OCI-LY3 (cell line): Measurements from ENCODE around the gene MYO15B.

ENCODE experiments used
- H2AFZ ChIP-seq: fragments of 200-600, 300-600 bp; shearing (Covaris generic); 2 replicates; pipeline ENCODE4 v1.6.0; 2014; ENCODE audit warnings: antibody characterized with exemption, low read depth, low read length
- H3K27ac ChIP-seq: fragments of 200-600, 300-600 bp; sonication (generic); 2 replicates; pipeline ENCODE4 v1.5.1; 2014; ENCODE audit warnings: mild to moderate bottlenecking, low read length, moderate library complexity, mixed read lengths
- H3K27me3 ChIP-seq: fragments of 200-600, 300-600 bp; sonication (generic); 2 replicates; pipeline ENCODE4 v1.6.1; 2014; ENCODE audit warnings: low read depth, low read length, mixed read lengths
- H3K36me3 ChIP-seq: fragments of 200-600, 300-600 bp; sonication (generic); replicated peaks from 2 replicates; pipeline ENCODE3; 2014; ENCODE audit warnings: low read depth, low read length, mixed read lengths
- H3K4me1 ChIP-seq: fragments of 300-600, 200-600 bp; sonication (generic); 2 replicates; pipeline ENCODE4 v1.6.1; 2014; ENCODE audit warnings: low read length, mixed read lengths
- H3K4me2 ChIP-seq: fragments of 200-600, 300-600 bp; sonication (generic); 2 replicates; pipeline ENCODE4 v1.6.1; 2014; ENCODE audit warnings: low read length, mixed read lengths
- H3K4me3 ChIP-seq: fragments of 300-600, 200-600 bp; sonication (generic); 2 replicates; pipeline ENCODE4 v1.5.1; 2014; ENCODE audit warnings: antibody characterized with exemption, mild to moderate bottlenecking, low read length, moderate library complexity
- H3K79me2 ChIP-seq: fragments of 300-600, 200-600 bp; shearing (Covaris generic); 2 replicates; pipeline ENCODE4 v1.6.1; 2014; ENCODE audit warnings: mild to moderate bottlenecking, low read length, mixed read lengths
- H3K9ac ChIP-seq: fragments of 300-600, 200-600 bp; shearing (Covaris generic); 2 replicates; pipeline ENCODE4 v1.6.0; 2014; ENCODE audit warnings: mild to moderate bottlenecking, low read length, moderate library complexity
- H3K9me3 ChIP-seq: fragments of 200-600, 300-600 bp; shearing (Covaris generic); 2 replicates; pipeline ENCODE4 v1.6.1; 2014; ENCODE audit warnings: low read length, mixed read lengths; ENCODE audit not compliant: insufficient read depth
- H4K20me1 ChIP-seq: fragments of 200-600, 300-600 bp; sonication (generic); 2 replicates; pipeline ENCODE4 v1.6.1; 2016; ENCODE audit warnings: low read length, mixed read lengths; ENCODE audit not compliant: insufficient read depth
- EZH2phosphoT487 ChIP-seq: fragments of 200-600 bp; shearing (Covaris generic); IDR thresholded peaks from 2 replicates; pipeline ENCODE4 v1.6.1; 2018; ENCODE audit warnings: antibody characterized with exemption, mixed run types, low read depth
- TF ChIP-seq, protein P1 (sequence below): fragments of 200-600, 300-600 bp; sonication (generic); IDR thresholded peaks from 2 replicates; pipeline ENCODE4 v1.5.1; 2014; ENCODE audit warnings: antibody characterized with exemption, low read length, low read depth

MYO15B gene

DNA sequence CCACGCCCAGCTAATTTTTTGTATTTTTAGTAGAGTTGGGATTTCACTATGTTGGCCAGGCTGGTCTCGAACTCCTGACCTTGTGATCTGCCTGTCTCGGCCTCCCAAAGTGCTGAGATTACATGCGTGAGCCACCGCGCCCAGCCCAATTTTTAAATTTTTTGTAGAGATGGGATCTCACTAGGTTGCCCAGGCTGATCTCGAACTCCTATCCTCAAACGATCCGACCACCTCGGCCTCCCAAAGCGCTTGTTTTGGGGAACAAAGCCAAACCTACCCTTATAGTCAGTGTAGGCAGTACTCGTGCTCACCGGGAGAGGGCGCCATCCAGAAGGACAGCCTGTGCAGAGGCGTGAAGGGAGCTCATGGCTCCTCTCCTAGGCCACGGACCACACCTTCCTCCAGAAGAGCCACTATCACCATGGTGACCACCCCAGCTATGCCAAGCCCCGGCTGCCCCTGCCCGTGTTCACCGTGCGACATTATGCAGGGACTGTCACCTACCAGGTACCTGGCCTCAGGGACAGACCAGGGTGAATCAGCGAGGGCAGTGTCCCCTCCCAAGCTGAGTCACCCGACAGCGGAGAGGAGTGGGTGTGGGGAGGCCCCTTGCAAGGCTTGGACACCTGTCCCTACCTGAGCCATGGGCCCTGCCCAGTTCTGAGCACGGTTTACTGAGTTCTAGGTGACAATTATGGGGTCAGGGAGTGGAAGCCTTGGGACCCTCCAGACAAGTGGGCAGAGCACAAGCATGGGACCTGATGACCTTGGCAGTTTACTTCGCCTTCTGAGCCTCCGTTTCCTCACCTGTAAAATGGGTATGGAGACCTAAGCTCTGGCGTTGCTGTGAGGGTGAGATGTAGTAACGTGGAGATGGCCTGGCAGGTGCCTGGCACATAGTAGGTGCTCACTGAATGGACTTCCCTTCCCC lies 13.7 kb downstream of the MYO15B start:
- H2AFZ ChIP-seq: no peak overlapping the region

DNA sequence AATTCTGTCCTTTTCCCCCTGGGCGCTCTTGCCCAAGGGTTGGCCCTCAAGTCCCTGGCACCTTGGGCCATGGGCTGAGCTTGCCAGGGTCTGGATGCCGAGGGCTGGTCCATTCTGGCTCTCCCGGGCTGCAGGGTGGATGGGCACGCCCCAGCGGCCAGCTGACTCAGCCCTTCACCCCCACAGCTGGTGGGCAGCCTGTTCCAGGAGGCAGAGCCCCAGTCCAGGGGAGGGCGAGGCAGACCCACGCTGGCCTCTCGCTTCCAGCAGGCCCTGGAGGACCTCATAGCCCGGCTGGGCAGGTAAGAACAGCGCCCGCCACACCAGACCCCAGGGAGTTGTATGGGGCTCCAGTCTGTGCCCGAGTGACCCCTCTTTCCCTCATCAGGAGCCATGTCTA lies 15.0 kb downstream of the MYO15B start:
- no peak overlapping the region for H3K9ac ChIP-seq
- H3K27ac ChIP-seq: no peak overlapping the region
- no peaks in the 10 kb centered on the region; the same call in none of the 2 replicates for H3K27me3 ChIP-seq
- peaks cover 2% of the 10 kb centered on the region; the same call in 1 of the 2 replicates for H3K4me1 ChIP-seq
- TF ChIP-seq, protein P1, sequence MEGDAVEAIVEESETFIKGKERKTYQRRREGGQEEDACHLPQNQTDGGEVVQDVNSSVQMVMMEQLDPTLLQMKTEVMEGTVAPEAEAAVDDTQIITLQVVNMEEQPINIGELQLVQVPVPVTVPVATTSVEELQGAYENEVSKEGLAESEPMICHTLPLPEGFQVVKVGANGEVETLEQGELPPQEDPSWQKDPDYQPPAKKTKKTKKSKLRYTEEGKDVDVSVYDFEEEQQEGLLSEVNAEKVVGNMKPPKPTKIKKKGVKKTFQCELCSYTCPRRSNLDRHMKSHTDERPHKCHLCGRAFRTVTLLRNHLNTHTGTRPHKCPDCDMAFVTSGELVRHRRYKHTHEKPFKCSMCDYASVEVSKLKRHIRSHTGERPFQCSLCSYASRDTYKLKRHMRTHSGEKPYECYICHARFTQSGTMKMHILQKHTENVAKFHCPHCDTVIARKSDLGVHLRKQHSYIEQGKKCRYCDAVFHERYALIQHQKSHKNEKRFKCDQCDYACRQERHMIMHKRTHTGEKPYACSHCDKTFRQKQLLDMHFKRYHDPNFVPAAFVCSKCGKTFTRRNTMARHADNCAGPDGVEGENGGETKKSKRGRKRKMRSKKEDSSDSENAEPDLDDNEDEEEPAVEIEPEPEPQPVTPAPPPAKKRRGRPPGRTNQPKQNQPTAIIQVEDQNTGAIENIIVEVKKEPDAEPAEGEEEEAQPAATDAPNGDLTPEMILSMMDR: no peak
- no peak for TF ChIP-seq EZH2phosphoT487
- no peak overlapping the region for H3K4me2 ChIP-seq
- no peaks in the 10 kb centered on the region for H3K36me3 ChIP-seq
- no peak overlapping the region for H2AFZ ChIP-seq
- no peaks in the 10 kb centered on the region for H4K20me1 ChIP-seq
- no peak overlapping the region for H3K4me3 ChIP-seq
- no peaks in the 10 kb centered on the region for H3K9me3 ChIP-seq
- no peaks in the 10 kb centered on the region for H3K79me2 ChIP-seq

More for the DNA sequence above, 13.7 kb downstream of the MYO15B start:
- Histone ChIP-seq H3K4me3 (no peak overlapping the region), H3K9me3 (no peaks in the 10 kb centered on the region), H3K27ac (no peak overlapping the region), H3K4me1 (peaks cover 2% of the 10 kb centered on the region; the same call in 1 of the 2 replicates), H3K79me2 (no peaks in the 10 kb centered on the region), H3K36me3 (no peaks in the 10 kb centered on the region), H3K4me2 (peak overlapping the region; percentile 37; the same call in 1 of the 2 replicates), H4K20me1 (no peaks in the 10 kb centered on the region), H3K27me3 (no peaks in the 10 kb centered on the region; the same call in none of the 2 replicates), H3K9ac (no peak overlapping the region)
- TF ChIP-seq, protein P1: peak; percentile 85
- TF ChIP-seq EZH2phosphoT487: no peak

DNA sequence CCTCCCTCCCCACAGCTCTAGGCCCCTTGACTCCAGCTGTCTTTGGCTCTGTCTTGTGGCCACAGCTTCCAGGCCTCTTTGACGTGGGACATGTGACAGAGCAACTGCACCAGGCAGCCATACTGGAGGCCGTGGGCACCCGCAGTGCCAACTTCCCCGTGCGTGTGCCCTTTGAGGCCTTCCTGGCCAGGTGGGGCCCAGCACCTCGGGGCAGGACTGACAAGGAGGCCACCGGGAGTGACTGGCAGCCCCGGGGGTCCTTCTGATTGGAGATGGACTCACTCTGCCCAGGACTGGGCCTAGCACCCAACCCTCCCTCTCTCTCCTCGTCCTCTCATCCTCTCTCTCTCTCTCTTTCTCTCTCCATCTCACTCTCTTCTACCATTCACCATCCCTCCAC lies 15.5 kb downstream of the MYO15B start:
- H2AFZ ChIP-seq: no peak overlapping the region
- no peak overlapping the region for H3K4me3 ChIP-seq
- H3K27ac ChIP-seq: no peak overlapping the region
- no peak overlapping the region for H3K4me2 ChIP-seq
- no peaks in the 10 kb centered on the region for H3K36me3 ChIP-seq
- H3K9ac ChIP-seq: no peak overlapping the region
- H4K20me1 ChIP-seq: no peaks in the 10 kb centered on the region
- H3K27me3 ChIP-seq: no peaks in the 10 kb centered on the region; the same call in none of the 2 replicates
- no peaks in the 10 kb centered on the region for H3K9me3 ChIP-seq
- H3K4me1 ChIP-seq: peaks cover 2% of the 10 kb centered on the region; the same call in 1 of the 2 replicates
- no peak for TF ChIP-seq EZH2phosphoT487
- TF ChIP-seq, protein P1: no peak
- no peaks in the 10 kb centered on the region for H3K79me2 ChIP-seq

DNA sequence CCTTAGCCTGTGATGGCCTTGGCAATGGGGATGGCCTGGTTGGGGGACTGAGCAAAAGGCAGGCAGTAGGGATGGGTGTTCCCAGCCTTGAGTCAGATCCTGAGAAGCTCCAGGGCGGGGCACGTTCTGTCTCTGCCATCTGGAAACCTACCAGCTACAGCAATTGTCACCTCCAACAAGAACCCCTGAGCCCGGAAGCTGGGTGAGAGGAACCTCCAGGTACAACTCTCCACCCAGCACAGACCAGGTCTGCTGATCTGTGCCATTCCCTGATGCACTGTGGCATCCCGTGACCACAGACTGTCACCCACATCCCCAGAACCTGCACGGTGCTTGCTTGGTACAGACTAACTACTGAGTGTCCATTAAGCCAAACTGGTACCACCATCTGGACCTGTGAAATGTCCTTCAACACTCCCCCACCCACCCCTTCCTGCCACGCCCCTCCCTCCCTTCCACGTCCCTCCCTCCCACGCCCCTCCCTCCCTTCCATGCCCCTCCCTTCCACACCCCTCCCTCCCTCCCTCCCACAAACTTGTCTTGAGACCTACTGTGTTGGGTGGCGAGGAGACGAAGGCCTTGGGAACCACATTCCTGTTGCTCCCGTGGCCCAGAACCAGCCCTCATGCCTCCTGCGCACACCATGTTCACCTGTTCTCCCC lies 16.6 kb downstream of the MYO15B start:
- H3K9ac ChIP-seq: no peak overlapping the region
- H3K4me1 ChIP-seq: peaks cover 2% of the 10 kb centered on the region; the same call in 1 of the 2 replicates
- H3K9me3 ChIP-seq: no peaks in the 10 kb centered on the region
- no peaks in the 10 kb centered on the region for H4K20me1 ChIP-seq
- H3K27me3 ChIP-seq: no peaks in the 10 kb centered on the region; the same call in none of the 2 replicates
- no peak overlapping the region for H3K4me2 ChIP-seq
- no peak overlapping the region for H2AFZ ChIP-seq
- H3K36me3 ChIP-seq: no peaks in the 10 kb centered on the region
- H3K27ac ChIP-seq: no peak overlapping the region
- no peak overlapping the region for H3K4me3 ChIP-seq
- no peaks in the 10 kb centered on the region for H3K79me2 ChIP-seq
- no peak for TF ChIP-seq EZH2phosphoT487
- TF ChIP-seq, protein P1: no peak
